Ascending aorta (tissue), 2 donors: ENCODE data around the gene EML5. TPM values are rescaled to one million over a fixed set of nuclear protein-coding genes. Genes with fewer than 3 reads are reported as not detected.
A peak's percentile ranks its signal among the peaks of the same experiment; 100 is the strongest.

Experiments used
- DNase-seq, 2 donors: peaks; one replicate each; pipeline ENCODE4 v3.0.0-alpha.2; 2019; ENCODE audit warnings: low spot score in 2 of 2
- H3K27ac ChIP-seq, 2 donors: fragments of 200-600 bp; sonication (generic); one replicate each; pipeline ENCODE4 v1.5.1; 2016 to 2017; ENCODE audit warnings: mild to moderate bottlenecking in 1 of 2
- H3K27me3 ChIP-seq: fragments of 200-600 bp; sonication (generic); one replicate; pipeline ENCODE4 v1.5.1; 2017
- H3K36me3 ChIP-seq, 2 donors: fragments of 200-600 bp; sonication (generic); one replicate each; pipeline ENCODE4 v1.5.1; 2016
- H3K4me1 ChIP-seq, 2 donors: fragments of 200-600 bp; sonication (generic); one replicate each; pipeline ENCODE4 v1.5.1; 2016 to 2017; ENCODE audit warnings: mild to moderate bottlenecking in 1 of 2
- H3K4me3 ChIP-seq, 2 donors: fragments of 200-600 bp; sonication (generic); one replicate each; pipeline ENCODE4 v1.5.1; 2016 to 2017; ENCODE audit warnings: mild to moderate bottlenecking in 1 of 2
- H3K9me3 ChIP-seq, 2 donors: fragments of 200-600 bp; sonication (generic); one replicate each; pipeline ENCODE4 v1.5.1; 2016
- CTCF ChIP-seq, 3 experiments: fragments of 200-600 bp in 2 of 3; fragments of 450-650 bp in 1 of 3; sonication (generic) in 2 of 3; IDR thresholded peaks; one replicate each; pipeline ENCODE4 v1.5.1; 2016 to 2019; ENCODE audit warnings: antibody characterized with exemption in 3 of 3, mild to moderate bottlenecking in 1 of 3, moderate library complexity in 1 of 3
- intact Hi-C: fragments of 100-400 bp; cut with DNase I; formaldehyde crosslinking; loops from one replicate; pipeline ENCODE4 v1.15.1; 2023
- total RNA-seq: library from RNA; depleted of rRNA; stranded (reverse); fragments of >200 nt; gene quantifications from one replicate; pipeline ENCODE4 v1.1.0, GENCODE V29; 2016

The EML5 gene
- 0.21 TPM for total RNA-seq

GRCh38 chr14:88792473-88793258 lies at the start of gene EML5:
Gene EML5 (minus strand): TSS chr14:88792953. CDS start chr14:88792503, 450 bp downstream.
- DNase-seq: peak; percentile 23 to 90
- Histone ChIP-seq H3K4me1 (peaks cover 3 to 8% of the 10 kb centered on the region in 2 donors), H3K4me3 (peak within 1 kb of the TSS; percentile 71 to 94), H3K9me3 (no peaks in the 10 kb centered on the region), H3K27me3 (no peaks in the 10 kb centered on the region), H3K27ac (peak within 1 kb of the TSS in 1 of 2 donors; percentile 81), H3K36me3 (no peaks in the 10 kb centered on the region)
- intact Hi-C loops: loop anchor here (2.0 to 5.0 kb wide), 2 partner anchors 42 to 75 kb away; no protein-coding TSS in a partner anchor
- peak; percentile 15 to 24 (median 21) for TF ChIP-seq CTCF (IDR thresholded peaks at IDR 0.05)

- no peaks in the 10 kb centered on the region for H3K9me3 ChIP-seq
- intact Hi-C loops: no loop called here
- no peak overlapping the region for H3K27ac ChIP-seq
- no peaks in the 10 kb centered on the region for H3K27me3 ChIP-seq
- no peak for DNase-seq
- no peak for TF ChIP-seq CTCF (IDR thresholded peaks at IDR 0.05)
- H3K4me1 ChIP-seq: no peaks in the 10 kb centered on the region
- no peak overlapping the region for H3K4me3 ChIP-seq
- peaks cover 0 to 17% of the 10 kb centered on the region in 2 donors for H3K36me3 ChIP-seq
These were observed 49.7 kb upstream of the EML5 start for GRCh38 chr14:88842414-88842813.

GRCh38 chr14:88841741-88842140 lies 49.0 kb upstream of the EML5 start:
- no peak overlapping the region for H3K4me3 ChIP-seq
- no peaks in the 10 kb centered on the region for H3K9me3 ChIP-seq
- no peaks in the 10 kb centered on the region for H3K27me3 ChIP-seq
- no peak for DNase-seq
- intact Hi-C loops: no loop called here
- TF ChIP-seq CTCF (IDR thresholded peaks at IDR 0.05): no peak
- H3K27ac ChIP-seq: no peak overlapping the region
- no peaks in the 10 kb centered on the region for H3K4me1 ChIP-seq
- H3K36me3 ChIP-seq: peaks cover 0 to 13% of the 10 kb centered on the region in 2 donors

GRCh38 chr14:88840926-88841325 lies 48.2 kb upstream of the EML5 start:
- H3K36me3 ChIP-seq: peaks cover 0 to 11% of the 10 kb centered on the region in 2 donors
- no peaks in the 10 kb centered on the region for H3K27me3 ChIP-seq
- H3K4me3 ChIP-seq: no peak overlapping the region
- intact Hi-C loops: no loop called here
- TF ChIP-seq CTCF (IDR thresholded peaks at IDR 0.05): no peak
- H3K4me1 ChIP-seq: peaks cover 0 to 3% of the 10 kb centered on the region in 2 donors
- H3K27ac ChIP-seq: no peak overlapping the region
- H3K9me3 ChIP-seq: no peaks in the 10 kb centered on the region
- DNase-seq: no peak

- H3K36me3 ChIP-seq: peaks cover 0 to 11% of the 10 kb centered on the region in 2 donors
- peaks cover 4 to 14% of the 10 kb centered on the region in 2 donors for H3K4me1 ChIP-seq
- no peaks in the 10 kb centered on the region for H3K27me3 ChIP-seq
- H3K4me3 ChIP-seq: no peak overlapping the region
- no peaks in the 10 kb centered on the region for H3K9me3 ChIP-seq
- no peak overlapping the region for H3K27ac ChIP-seq
- intact Hi-C loops: loop anchor here (5.0 to 10.0 kb wide), 2 partner anchors 577 to 846 kb away; partner anchors contain the start of genes FOXN3 and GALC
- TF ChIP-seq CTCF (IDR thresholded peaks at IDR 0.05): no peak
- no peak for DNase-seq
These were observed 45.3 kb upstream of the EML5 start for GRCh38 chr14:88838015-88838414.
